Karpas-422 (cell line): ENCODE results near the gene CRYBB3. TPM values are rescaled to one million over a fixed set of nuclear protein-coding genes. Genes with fewer than 3 reads are reported as not detected.

Experiments used
- DNase-seq: peaks from one replicate; pipeline ENCODE4 v3.0.0-alpha.2; 2015
- H2AFZ ChIP-seq: fragments of 200-600 bp; sonication (generic); 2 replicates; pipeline ENCODE4 v1.6.1; 2014; ENCODE audit warnings: antibody characterized with exemption, low read length, mixed read lengths
- H3K27ac ChIP-seq: fragments of 200-600 bp; sonication (generic); 2 replicates; pipeline ENCODE4 v1.5.1; 2014; ENCODE audit warnings: mild to moderate bottlenecking, low read length, moderate library complexity
- H3K27me3 ChIP-seq: fragments of 200-600 bp; sonication (generic); 2 replicates; pipeline ENCODE4 v1.6.1; 2014; ENCODE audit warnings: low read length, mixed read lengths
- H3K36me3 ChIP-seq: fragments of 200-600 bp; sonication (generic); 2 replicates; pipeline ENCODE4 v1.6.1; 2014; ENCODE audit warnings: low read length, mixed read lengths; ENCODE audit not compliant: insufficient read depth
- H3K4me1 ChIP-seq: fragments of 200-600 bp; sonication (generic); 2 replicates; pipeline ENCODE4 v1.6.1; 2014; ENCODE audit warnings: mild to moderate bottlenecking, low read length, mixed read lengths
- H3K4me2 ChIP-seq: fragments of 200-600 bp; sonication (generic); 2 replicates; pipeline ENCODE4 v1.6.1; 2014; ENCODE audit warnings: low read length, low read depth, mild to moderate bottlenecking; ENCODE audit not compliant: poor library complexity, severe bottlenecking
- H3K4me3 ChIP-seq: fragments of 200-600 bp; sonication (generic); 2 replicates; pipeline ENCODE4 v1.5.1; 2014; ENCODE audit warnings: mild to moderate bottlenecking, antibody characterized with exemption, low read length, mixed read lengths
- H3K79me2 ChIP-seq: fragments of 200-600 bp; sonication (generic); 2 replicates; pipeline ENCODE4 v1.6.1; 2014; ENCODE audit warnings: mild to moderate bottlenecking, low read length, mixed read lengths
- H3K9ac ChIP-seq: fragments of 200-600 bp; sonication (generic); 2 replicates; pipeline ENCODE4 v1.6.0; 2014; ENCODE audit warnings: low read length
- H3K9me2 ChIP-seq: fragments of 200-600 bp; sonication (generic), shearing (Covaris generic); replicated peaks from 2 replicates; pipeline ENCODE4 v1.6.0; 2014; ENCODE audit warnings: mild to moderate bottlenecking, low read length, moderate library complexity; ENCODE audit not compliant: insufficient read depth
- H3K9me3 ChIP-seq: fragments of 300-700, 200-600 bp; sonication (generic); 2 replicates; pipeline ENCODE4 v1.6.1; 2014; ENCODE audit warnings: low read length, mixed read lengths
- H4K20me1 ChIP-seq: fragments of 200-600 bp; sonication (generic); 2 replicates; pipeline ENCODE4 v1.6.1; 2014; ENCODE audit warnings: mild to moderate bottlenecking, antibody characterized with exemption, low read length, low read depth; ENCODE audit not compliant: insufficient read depth
- total RNA-seq: library from RNA; depleted of rRNA; stranded (reverse); fragments of >200 nt; shearing (Covaris generic); gene quantifications from 2 replicates; pipeline ENCODE4 v1.2.3, GENCODE V29; 2014; ENCODE audit warnings: low replicate concordance

The CRYBB3 gene
- total RNA-seq, 1 experiment from 2014 or later = not detected

GRCh38 chr22:25205847-25206246, 6.2 kb downstream of the CRYBB3 start:
- no peaks in the 10 kb centered on the region for H3K9me2 ChIP-seq
- H3K27ac ChIP-seq = no peak overlapping the region
- no peak overlapping the region for H3K9ac ChIP-seq
- H4K20me1 ChIP-seq = no peaks in the 10 kb centered on the region
- H3K27me3 ChIP-seq = no peaks in the 10 kb centered on the region
- no peak overlapping the region for H2AFZ ChIP-seq
- H3K36me3 ChIP-seq = no peaks in the 10 kb centered on the region
- no peak overlapping the region for H3K4me2 ChIP-seq
- no peak overlapping the region for H3K4me3 ChIP-seq
- no peak for DNase-seq
- H3K9me3 ChIP-seq = no peaks in the 10 kb centered on the region
- no peaks in the 10 kb centered on the region for H3K4me1 ChIP-seq
- no peaks in the 10 kb centered on the region for H3K79me2 ChIP-seq

GRCh38 chr22:25206998-25207397, 7.3 kb downstream of the CRYBB3 start:
- H3K36me3 ChIP-seq = no peaks in the 10 kb centered on the region
- H3K27ac ChIP-seq = no peak overlapping the region
- H3K9ac ChIP-seq = no peak overlapping the region
- no peaks in the 10 kb centered on the region for H3K27me3 ChIP-seq
- no peaks in the 10 kb centered on the region for H3K4me1 ChIP-seq
- no peaks in the 10 kb centered on the region for H3K9me3 ChIP-seq
- H3K4me3 ChIP-seq = no peak overlapping the region
- DNase-seq = no peak
- no peaks in the 10 kb centered on the region for H4K20me1 ChIP-seq
- H3K9me2 ChIP-seq = no peaks in the 10 kb centered on the region
- no peak overlapping the region for H2AFZ ChIP-seq
- H3K79me2 ChIP-seq = no peaks in the 10 kb centered on the region
- H3K4me2 ChIP-seq = no peak overlapping the region

- Histone ChIP-seq H3K9ac (no peak overlapping the region), H3K4me1 (no peaks in the 10 kb centered on the region), H3K36me3 (no peaks in the 10 kb centered on the region), H2AFZ (no peak overlapping the region), H3K9me2 (no peaks in the 10 kb centered on the region), H3K27me3 (no peaks in the 10 kb centered on the region), H3K9me3 (no peaks in the 10 kb centered on the region), H3K4me2 (no peak overlapping the region), H3K4me3 (no peak overlapping the region), H3K79me2 (no peaks in the 10 kb centered on the region), H3K27ac (no peak overlapping the region), H4K20me1 (no peaks in the 10 kb centered on the region)
- DNase-seq = no peak
Observed at GRCh38 chr22:25207553-25208157, 8.0 kb downstream of the CRYBB3 start.

- Histone ChIP-seq H3K9ac (no peak overlapping the region), H4K20me1 (no peaks in the 10 kb centered on the region), H3K9me3 (no peaks in the 10 kb centered on the region), H3K36me3 (no peaks in the 10 kb centered on the region), H3K4me3 (no peak overlapping the region), H3K79me2 (no peaks in the 10 kb centered on the region), H3K4me2 (no peak overlapping the region), H3K27ac (no peak overlapping the region), H2AFZ (no peak overlapping the region), H3K9me2 (no peaks in the 10 kb centered on the region), H3K4me1 (no peaks in the 10 kb centered on the region), H3K27me3 (no peaks in the 10 kb centered on the region)
- DNase-seq = no peak
Observed at GRCh38 chr22:25208328-25208727, 8.7 kb downstream of the CRYBB3 start.

- no peak overlapping the region for H3K27ac ChIP-seq
- H3K4me3 ChIP-seq = no peak overlapping the region
- H3K27me3 ChIP-seq = no peaks in the 10 kb centered on the region
- DNase-seq = no peak
- no peaks in the 10 kb centered on the region for H3K36me3 ChIP-seq
- no peak overlapping the region for H3K9ac ChIP-seq
- no peaks in the 10 kb centered on the region for H3K9me3 ChIP-seq
- H3K79me2 ChIP-seq = no peaks in the 10 kb centered on the region
- no peaks in the 10 kb centered on the region for H4K20me1 ChIP-seq
- H3K9me2 ChIP-seq = no peaks in the 10 kb centered on the region
- H3K4me2 ChIP-seq = no peak overlapping the region
- no peak overlapping the region for H2AFZ ChIP-seq
- no peaks in the 10 kb centered on the region for H3K4me1 ChIP-seq
Observed at GRCh38 chr22:25208743-25209505, 9.3 kb downstream of the CRYBB3 start.

GRCh38 chr22:25210793-25211192, 11.1 kb downstream of the CRYBB3 start:
- Histone ChIP-seq H3K4me3 (no peak overlapping the region), H3K4me1 (no peaks in the 10 kb centered on the region), H3K9me3 (no peaks in the 10 kb centered on the region), H3K36me3 (no peaks in the 10 kb centered on the region), H3K9ac (no peak overlapping the region), H3K9me2 (no peaks in the 10 kb centered on the region), H3K27ac (no peak overlapping the region), H2AFZ (no peak overlapping the region), H3K27me3 (no peaks in the 10 kb centered on the region), H3K4me2 (no peak overlapping the region), H4K20me1 (no peaks in the 10 kb centered on the region), H3K79me2 (no peaks in the 10 kb centered on the region)
- no peak for DNase-seq

GRCh38 chr22:25212337-25212736, 12.7 kb downstream of the CRYBB3 start:
- Histone ChIP-seq H3K36me3 (no peaks in the 10 kb centered on the region), H4K20me1 (no peaks in the 10 kb centered on the region), H3K9ac (no peak overlapping the region), H3K9me2 (no peaks in the 10 kb centered on the region), H3K4me1 (no peaks in the 10 kb centered on the region), H3K27me3 (no peaks in the 10 kb centered on the region), H3K9me3 (no peaks in the 10 kb centered on the region), H3K27ac (no peak overlapping the region), H3K4me2 (peak overlapping the region; percentile 9), H3K4me3 (no peak overlapping the region), H2AFZ (peak overlapping the region; percentile 58; the same call in 1 of the 2 replicates), H3K79me2 (no peaks in the 10 kb centered on the region)
- DNase-seq = peak; percentile 45

GRCh38 chr22:25213221-25213620, 13.6 kb downstream of the CRYBB3 start:
- no peaks in the 10 kb centered on the region for H3K36me3 ChIP-seq
- H3K9me3 ChIP-seq = no peaks in the 10 kb centered on the region
- H2AFZ ChIP-seq = no peak overlapping the region
- H3K4me2 ChIP-seq = no peak overlapping the region
- no peaks in the 10 kb centered on the region for H3K79me2 ChIP-seq
- no peaks in the 10 kb centered on the region for H3K4me1 ChIP-seq
- H3K9me2 ChIP-seq = no peaks in the 10 kb centered on the region
- no peaks in the 10 kb centered on the region for H3K27me3 ChIP-seq
- H4K20me1 ChIP-seq = no peaks in the 10 kb centered on the region
- H3K27ac ChIP-seq = no peak overlapping the region
- no peak overlapping the region for H3K4me3 ChIP-seq
- no peak overlapping the region for H3K9ac ChIP-seq
- DNase-seq = no peak
